Stimulated activated naive CD4-positive, alpha-beta T cell treated with Interleukin-2 at 50 U/mL for 16 hours (primary cell): Measurements from ENCODE around the gene MSANTD7.
"Not testable (repeated sequence)": the region's sequence is repeated elsewhere in the genome, so short reads cannot be mapped to it uniquely, and the experiment has no call there.

Experiments used
- DNase-seq: peaks from one replicate; lab custom pipeline; 2025; lab: John Stamatoyannopoulos, UW

Gene MSANTD7

DNA sequence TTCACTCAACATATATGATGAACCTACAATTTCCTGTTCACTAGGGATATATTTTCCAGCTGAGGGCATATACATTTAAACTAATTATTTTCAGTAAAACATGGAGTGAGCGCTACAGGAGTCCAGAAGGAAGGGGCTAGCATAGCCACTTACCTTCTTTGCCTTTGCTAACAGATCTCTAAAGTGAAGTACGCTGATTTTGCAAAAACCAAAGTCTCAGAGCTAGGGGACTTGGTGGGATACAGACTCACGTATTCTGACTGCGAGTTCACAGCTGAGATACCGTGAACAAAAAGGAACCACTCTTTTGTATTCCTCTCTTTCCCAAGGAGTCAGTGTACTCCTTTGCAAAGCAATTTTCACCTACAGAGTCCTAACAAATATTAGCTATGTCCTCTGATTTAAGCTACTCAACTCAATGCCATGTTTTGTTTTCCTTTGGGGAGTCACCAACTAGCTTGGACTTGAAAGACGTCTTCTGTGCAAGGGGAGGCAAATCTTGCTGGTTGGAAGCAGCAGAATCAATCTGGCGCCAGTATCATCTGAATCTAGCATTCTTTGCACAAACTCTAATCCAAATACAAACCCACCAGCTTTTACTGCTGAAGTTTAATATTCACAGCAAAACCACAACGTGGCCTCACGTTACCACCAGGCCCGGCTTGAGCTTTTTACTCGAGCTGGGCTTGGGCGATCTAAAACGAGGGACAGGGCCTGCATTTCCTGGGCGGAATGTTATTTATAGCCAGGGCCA is 926 bp upstream of the MSANTD7 start:
- no peak for DNase-seq

DNA sequence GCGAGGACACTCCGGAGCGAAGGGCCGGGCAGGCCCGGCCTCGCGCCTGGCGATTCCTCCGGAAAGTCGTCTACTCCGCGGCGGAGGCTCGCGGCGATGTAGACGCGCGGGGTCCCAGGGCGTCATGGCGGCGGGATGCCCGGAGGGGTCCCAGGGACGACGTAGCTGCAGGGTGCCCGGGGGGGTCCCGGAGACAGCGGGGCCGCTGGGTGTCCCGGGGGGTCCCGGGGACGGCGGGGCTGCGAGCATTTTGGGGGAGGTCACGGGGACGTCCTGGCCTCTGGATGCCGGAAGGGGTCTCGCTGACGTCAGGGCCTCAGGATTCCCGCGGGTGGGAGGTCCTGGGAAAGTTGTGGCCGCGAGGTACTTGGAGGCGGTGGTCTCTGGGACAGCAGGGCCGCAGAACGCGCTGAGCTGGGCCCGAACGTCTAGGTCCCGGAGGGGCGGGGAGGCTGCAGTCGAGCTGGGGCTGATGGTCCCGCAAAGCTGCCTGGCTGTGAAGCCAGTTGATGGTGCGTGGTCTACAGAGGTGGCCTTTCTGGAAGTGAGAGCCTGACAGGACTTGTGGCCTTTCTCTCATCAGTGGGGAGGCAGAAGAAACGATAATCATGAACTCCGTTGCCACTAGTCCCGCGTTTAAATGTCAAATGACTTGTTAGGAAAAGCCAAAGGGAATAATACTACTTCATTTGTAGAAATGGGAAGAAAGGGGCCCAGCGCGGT is 637 bp downstream of the MSANTD7 start:
- peak; percentile 5 for DNase-seq

- no peak for DNase-seq
These were observed 1.2 kb downstream of the MSANTD7 start for GRCh38 chr10:14839305-14839695.

DNA sequence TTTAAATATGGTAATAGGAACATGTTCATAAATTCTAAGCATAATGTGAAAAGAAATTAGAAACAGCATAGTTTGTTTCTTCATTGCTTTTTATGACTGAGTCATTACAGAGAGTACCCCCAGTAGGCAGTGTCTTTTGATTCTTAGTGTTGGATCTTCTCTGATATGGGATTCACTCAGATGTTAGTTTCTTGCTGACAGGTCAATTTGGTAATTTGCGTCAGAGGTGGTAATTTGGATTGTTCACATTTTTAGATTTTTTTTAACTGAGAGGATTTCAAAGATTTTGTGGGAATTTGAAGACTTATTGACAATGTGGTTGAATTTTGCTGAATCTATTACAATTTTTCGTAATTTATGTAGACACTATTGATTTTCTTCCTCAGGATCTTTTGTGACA is 2.1 kb downstream of the MSANTD7 start:
- DNase-seq, result no peak

GRCh38 chr10:14843327-14843988 is 5.4 kb downstream of the MSANTD7 start:
- no peak for DNase-seq

GRCh38 chr10:14844948-14845347 is 6.8 kb downstream of the MSANTD7 start:
- DNase-seq, result no peak

DNA sequence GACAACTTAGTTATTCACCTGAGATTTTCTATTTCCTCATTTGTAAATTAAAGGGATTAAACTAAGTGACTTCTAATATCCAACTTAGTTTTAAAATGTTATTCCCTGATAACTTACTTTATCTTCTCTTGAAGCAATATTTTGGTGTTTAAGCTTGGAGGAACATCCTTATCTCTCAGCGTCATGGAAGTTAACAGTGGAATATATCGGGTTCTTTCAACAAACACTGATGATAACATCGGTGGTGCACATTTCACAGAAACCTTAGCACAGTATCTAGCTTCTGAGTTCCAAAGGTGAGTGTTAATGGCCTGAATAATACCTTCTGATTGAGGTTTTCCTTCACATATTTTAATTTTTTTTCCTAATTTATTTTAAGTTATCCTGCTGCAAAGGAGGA is 14.1 kb downstream of the MSANTD7 start:
- no peak for DNase-seq

- DNase-seq, result no peak
These were observed 17.3 kb downstream of the MSANTD7 start for GRCh38 chr10:14855453-14855852.

DNA sequence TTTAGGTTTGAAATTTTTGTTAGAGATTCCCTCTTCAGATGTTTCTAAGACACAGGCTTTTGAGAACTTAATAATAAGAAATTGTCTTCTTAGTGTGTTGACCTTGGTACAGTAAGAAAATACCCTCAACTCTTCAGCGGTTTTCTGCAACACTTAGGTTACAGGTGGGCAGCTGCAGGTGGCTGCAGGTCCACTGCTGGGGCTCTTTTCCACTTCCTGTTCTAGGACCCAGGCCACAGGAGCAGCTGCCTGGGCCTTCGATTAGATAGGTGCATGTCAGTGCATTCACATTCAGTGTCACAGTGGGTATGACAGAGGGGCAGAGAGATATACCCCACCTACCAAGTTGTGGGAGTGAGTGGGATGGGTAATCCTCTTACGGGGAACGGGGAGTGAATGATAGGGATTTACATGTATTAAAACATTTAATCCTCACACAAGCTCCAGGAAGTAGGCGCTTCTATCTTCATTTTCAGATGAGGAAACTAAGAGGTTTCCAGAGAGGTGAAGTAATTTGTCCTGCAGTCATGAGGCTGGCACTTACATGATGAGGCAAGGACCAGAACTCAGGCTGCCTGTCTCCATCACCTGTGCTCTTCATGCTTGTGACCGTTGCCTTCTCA is 20.3 kb downstream of the MSANTD7 start:
- no peak for DNase-seq

GRCh38 chr10:14859043-14859442 is 20.9 kb downstream of the MSANTD7 start:
- DNase-seq, result no peak

DNA sequence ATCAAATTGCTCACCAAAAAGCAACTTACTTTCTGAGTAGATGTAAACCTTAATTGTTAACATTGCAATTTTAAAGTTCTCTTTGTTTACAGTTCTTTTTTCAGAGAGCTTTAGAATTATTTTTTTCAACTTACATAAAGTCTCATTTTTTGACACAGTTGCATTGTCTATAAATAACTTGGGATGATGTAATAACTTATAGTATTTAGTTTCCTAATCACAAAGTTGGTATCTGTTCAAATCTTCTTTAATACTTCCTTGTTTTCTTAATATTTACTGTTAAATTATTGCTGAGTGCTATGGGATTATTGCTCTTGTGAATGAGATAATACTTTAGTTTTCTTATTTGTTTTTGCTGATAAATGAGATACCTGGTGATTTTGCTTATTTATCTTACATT is 21.7 kb downstream of the MSANTD7 start:
- DNase-seq, result no peak

GRCh38 chr10:14860791-14861190 is 22.7 kb downstream of the MSANTD7 start:
- DNase-seq, result no peak

GRCh38 chr10:14864466-14864865 is 26.4 kb downstream of the MSANTD7 start:
- not testable (repeated sequence) for DNase-seq

GRCh38 chr10:14864871-14865270 is 26.8 kb downstream of the MSANTD7 start:
- DNase-seq, result not testable (repeated sequence)

DNA sequence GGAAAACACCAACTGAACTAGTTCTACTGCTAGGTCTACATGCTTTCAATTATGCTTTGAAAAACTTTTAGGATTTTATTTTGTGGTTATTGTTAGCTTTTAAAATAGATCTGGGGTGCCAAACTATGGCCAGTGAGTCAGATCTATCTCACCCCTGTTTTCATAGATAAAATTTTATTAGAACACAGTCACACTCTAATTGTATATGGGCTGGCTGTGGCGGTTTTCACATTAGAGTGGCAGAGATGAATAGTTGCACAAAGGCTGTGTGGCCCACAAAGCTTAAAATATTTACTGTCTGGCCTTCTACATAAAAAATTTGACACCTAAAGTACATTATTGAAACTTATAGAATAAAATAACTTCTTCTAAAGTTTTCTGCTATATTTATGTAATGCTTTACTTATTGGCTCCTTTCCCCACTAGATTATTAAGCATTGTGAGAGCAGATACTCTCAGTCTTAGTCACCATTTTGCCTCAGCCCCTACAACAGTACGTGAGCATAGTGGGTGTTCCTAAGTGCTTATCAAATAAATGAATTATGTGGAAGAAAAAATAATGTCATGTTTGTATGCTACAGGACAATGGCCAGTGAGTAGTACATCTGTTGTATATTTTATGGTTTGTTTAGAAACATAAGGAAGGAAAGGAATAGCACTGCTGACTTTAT is 35.1 kb downstream of the MSANTD7 start:
- DNase-seq, result no peak

DNA sequence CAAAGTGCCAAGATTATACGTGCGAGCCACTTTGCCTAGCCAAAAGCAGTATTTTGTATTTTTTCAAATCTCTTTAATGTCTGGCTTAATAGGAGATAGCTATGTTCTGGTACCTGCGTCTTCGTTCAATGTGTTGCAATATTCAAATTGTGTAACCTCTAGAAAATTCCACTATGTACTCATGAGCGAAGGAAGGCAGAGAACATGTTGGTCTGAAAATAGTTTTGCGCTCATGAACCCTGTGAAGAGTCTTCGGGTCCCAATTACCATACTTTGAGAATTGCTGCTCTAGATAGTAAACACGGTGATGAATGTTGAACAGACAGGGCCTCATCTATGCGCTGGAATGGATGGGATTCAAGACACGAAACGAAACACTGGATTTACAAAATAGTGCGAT is 37.8 kb downstream of the MSANTD7 start:
- no peak for DNase-seq

- DNase-seq, result no peak
These were observed 38.7 kb downstream of the MSANTD7 start for GRCh38 chr10:14876764-14877163.

DNA sequence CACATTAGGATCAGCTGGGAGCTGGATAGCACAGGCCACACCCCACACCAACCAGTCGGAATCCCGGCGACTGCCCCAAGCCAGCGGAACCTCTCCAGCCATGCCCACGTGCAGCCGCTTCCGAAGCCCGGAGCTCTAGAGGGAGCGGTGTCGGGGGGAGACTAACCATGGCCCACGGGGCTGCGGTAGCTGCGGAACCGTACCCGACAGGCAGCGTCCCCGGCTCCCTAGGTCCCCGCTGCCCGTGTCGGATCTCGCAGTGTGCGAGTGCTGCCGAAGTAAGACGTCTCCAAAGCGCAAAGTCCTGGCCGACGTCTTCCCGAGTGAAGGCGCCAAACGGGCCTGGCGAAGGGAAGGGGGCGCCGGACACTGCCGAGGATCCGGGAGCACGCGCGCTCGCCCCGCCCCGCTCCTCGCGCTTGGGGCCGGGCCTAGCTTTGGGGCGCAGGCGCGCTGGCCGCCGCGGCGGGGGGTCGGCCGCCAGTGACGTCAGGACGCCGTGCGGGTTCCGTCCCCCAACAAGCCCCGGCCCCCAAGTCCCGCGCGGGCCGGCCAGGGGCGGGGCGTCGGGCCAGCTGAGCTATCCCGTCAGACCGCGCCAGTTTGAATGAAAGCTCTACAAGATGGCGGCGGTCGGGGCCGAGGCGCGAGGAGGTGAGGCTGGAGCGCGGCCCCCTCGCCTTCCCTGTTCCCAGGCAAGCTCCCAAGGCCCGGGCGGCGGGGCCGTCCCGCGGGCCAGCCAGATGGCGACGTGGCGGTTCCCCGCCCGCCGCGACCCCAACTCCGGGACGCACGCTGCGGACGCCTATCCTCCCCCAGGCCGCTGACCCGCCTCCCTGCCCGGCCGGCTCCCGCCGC is 40.4 kb downstream of the MSANTD7 start, which contains the start of gene SUV39H2:
Gene SUV39H2, plus strand, starts transcription at position 601 of the 858 bp plus-strand sequence. Its CDS starts 23 bp downstream, at position 624.
- peak; percentile 89 for DNase-seq

DNA sequence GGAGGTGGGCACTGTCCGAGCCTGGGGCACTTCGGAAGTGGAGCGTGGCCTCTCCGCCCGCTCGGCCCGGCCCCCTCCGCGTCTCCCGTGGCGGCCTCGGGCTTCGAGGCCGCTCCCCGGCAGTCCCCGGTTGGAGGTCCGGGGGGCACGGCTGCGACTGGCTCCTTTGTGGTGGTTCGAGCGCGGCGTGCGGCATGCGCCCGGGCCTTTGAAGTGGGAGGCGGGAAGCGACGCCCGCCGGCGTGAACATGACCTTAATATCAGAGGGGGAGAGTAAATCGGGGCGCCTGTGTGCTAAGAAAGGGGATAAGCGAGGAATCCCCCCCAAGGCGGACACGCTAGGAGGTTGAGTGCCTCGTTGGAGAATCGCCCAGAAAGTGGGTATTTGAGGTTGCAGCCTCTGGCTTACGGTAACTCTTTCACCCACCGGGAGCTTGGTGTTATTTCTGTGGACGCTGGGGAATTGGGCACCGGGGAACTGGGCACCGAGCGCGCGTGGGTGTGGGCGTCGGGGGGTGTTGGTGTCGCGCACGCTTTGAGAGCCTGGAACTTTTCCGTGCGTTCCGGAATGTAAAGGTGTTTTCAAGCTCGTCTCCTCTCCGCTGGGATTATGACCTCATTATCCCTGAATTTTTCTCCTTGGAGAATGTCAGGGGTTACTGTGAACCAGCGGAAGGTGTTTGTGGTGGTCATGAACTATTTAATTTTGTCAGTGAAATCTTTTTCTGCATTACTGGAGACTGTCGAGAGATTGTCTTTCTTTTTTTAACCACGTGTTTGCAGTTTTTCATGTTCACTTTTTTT is 41.2 kb downstream of the MSANTD7 start:
- DNase-seq, result peak; percentile 31

- DNase-seq, result no peak
These were observed 41.8 kb downstream of the MSANTD7 start for GRCh38 chr10:14879928-14880193.
